Measurements from ENCODE around the gene PHKB.

Gene PHKB

GRCh38 chr16:47713225-47713595, 252.1 kb downstream of the PHKB start:
- H3K27ac ChIP-seq (ENCODE audit: low read depth, low read length), result no peak overlapping the region

DNA sequence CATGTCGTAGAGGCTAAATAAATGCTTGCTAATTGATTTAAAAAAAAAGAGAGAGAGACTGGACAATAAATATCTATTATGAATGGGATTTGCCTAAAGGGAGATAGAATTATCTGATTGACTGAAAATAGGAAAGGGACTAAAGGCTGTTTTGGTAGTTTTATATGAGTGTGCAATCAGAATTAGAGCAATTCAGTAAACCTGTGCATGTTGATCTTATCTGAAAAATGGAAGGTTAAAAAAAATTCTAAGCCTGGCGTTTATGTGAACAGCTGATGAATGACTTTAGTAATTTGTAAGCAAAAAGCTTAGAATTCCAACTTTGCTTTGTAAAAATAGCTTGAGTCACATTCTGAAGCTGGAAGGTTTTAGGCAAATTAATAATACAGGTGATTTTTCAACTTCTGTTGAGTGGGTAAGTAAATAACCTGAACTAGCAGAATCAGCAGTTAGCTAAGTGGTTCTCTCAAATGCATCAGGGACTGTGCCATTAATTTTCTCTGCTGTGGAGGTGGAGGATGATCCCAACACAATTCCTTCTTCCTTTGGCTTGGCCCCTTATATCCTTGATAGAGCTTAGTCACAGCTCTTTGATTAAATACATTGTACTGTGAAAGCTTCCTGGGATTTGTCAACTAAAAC, 254.4 kb downstream of the PHKB start:
- Histone ChIP-seq H3K36me3 (ENCODE audit: control insufficient read depth in 1 of 2, insufficient read depth in 2 of 2, low read length in 2 of 2) (no peaks in the 10 kb centered on the region), H3K9me3 (ENCODE audit: control insufficient read depth in 1 of 2, low read length in 2 of 2) (no peaks in the 10 kb centered on the region), H3K9ac (ENCODE audit: low read depth in 1 of 2, low read length in 2 of 2) (no peak overlapping the region), H3K4me3 (ENCODE audit: low read depth in 1 of 2, low read length in 2 of 2) (no peak overlapping the region), H3K4me1 (ENCODE audit: control insufficient read depth in 1 of 2, insufficient read depth in 2 of 2, low read length in 2 of 2) (no peaks in the 10 kb centered on the region), H3K27me3 (ENCODE audit: control insufficient read depth in 1 of 2, insufficient read depth in 2 of 2, low read length in 2 of 2) (no peaks in the 10 kb centered on the region), H3K27ac (ENCODE audit: low read depth, low read length) (no peak overlapping the region)

More at GRCh38 chr16:47713225-47713595, 252.1 kb downstream of the PHKB start:
- H3K4me1 ChIP-seq (ENCODE audit: control insufficient read depth in 1 of 2, insufficient read depth in 2 of 2, low read length in 2 of 2), result no peaks in the 10 kb centered on the region
- no peaks in the 10 kb centered on the region for H3K36me3 ChIP-seq (ENCODE audit: control insufficient read depth in 1 of 2, insufficient read depth in 2 of 2, low read length in 2 of 2)
- no peaks in the 10 kb centered on the region for H3K27me3 ChIP-seq (ENCODE audit: control insufficient read depth in 1 of 2, insufficient read depth in 2 of 2, low read length in 2 of 2)
- H3K9me3 ChIP-seq (ENCODE audit: control insufficient read depth in 1 of 2, low read length in 2 of 2), result no peaks in the 10 kb centered on the region
- H3K4me3 ChIP-seq (ENCODE audit: low read depth in 1 of 2, low read length in 2 of 2), result no peak overlapping the region
- H3K9ac ChIP-seq (ENCODE audit: low read depth in 1 of 2, low read length in 2 of 2), result no peak overlapping the region

DNA sequence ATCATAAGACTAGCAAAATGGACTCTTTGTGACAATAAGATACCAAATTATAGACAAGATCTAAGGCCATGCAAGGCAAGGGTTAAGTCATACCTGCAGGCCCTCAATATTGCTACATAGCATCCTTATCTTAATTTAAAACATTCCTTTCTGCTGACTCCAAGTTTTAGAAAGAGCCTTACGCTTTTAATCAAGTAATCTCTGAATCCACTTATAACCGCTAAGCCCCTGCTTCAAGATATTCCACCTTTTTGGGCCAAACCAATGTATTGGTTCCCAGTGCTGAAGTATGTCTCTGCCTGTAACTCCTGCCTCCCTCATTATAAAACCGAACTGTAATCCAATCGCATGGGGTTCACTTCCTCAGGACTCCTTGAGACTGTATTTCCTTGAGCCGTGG, 255.4 kb downstream of the PHKB start:
- no peaks in the 10 kb centered on the region for H3K36me3 ChIP-seq (ENCODE audit: control insufficient read depth in 1 of 2, insufficient read depth in 2 of 2, low read length in 2 of 2)
- no peak overlapping the region for H3K9ac ChIP-seq (ENCODE audit: low read depth in 1 of 2, low read length in 2 of 2)
- H3K4me1 ChIP-seq (ENCODE audit: control insufficient read depth in 1 of 2, insufficient read depth in 2 of 2, low read length in 2 of 2), result no peaks in the 10 kb centered on the region
- no peak overlapping the region for H3K4me3 ChIP-seq (ENCODE audit: low read depth in 1 of 2, low read length in 2 of 2)
- no peaks in the 10 kb centered on the region for H3K9me3 ChIP-seq (ENCODE audit: control insufficient read depth in 1 of 2, low read length in 2 of 2)
- H3K27ac ChIP-seq (ENCODE audit: low read depth, low read length), result no peak overlapping the region
- no peaks in the 10 kb centered on the region for H3K27me3 ChIP-seq (ENCODE audit: control insufficient read depth in 1 of 2, insufficient read depth in 2 of 2, low read length in 2 of 2)

GRCh38 chr16:47719713-47720112, 258.6 kb downstream of the PHKB start:
- Histone ChIP-seq H3K4me1 (ENCODE audit: control insufficient read depth in 1 of 2, insufficient read depth in 2 of 2, low read length in 2 of 2) (no peaks in the 10 kb centered on the region), H3K4me3 (ENCODE audit: low read depth in 1 of 2, low read length in 2 of 2) (no peak overlapping the region), H3K36me3 (ENCODE audit: control insufficient read depth in 1 of 2, insufficient read depth in 2 of 2, low read length in 2 of 2) (no peaks in the 10 kb centered on the region), H3K9me3 (ENCODE audit: control insufficient read depth in 1 of 2, low read length in 2 of 2) (no peaks in the 10 kb centered on the region), H3K9ac (ENCODE audit: low read depth in 1 of 2, low read length in 2 of 2) (no peak overlapping the region), H3K27ac (ENCODE audit: low read depth, low read length) (no peak overlapping the region), H3K27me3 (ENCODE audit: control insufficient read depth in 1 of 2, insufficient read depth in 2 of 2, low read length in 2 of 2) (no peaks in the 10 kb centered on the region)

DNA sequence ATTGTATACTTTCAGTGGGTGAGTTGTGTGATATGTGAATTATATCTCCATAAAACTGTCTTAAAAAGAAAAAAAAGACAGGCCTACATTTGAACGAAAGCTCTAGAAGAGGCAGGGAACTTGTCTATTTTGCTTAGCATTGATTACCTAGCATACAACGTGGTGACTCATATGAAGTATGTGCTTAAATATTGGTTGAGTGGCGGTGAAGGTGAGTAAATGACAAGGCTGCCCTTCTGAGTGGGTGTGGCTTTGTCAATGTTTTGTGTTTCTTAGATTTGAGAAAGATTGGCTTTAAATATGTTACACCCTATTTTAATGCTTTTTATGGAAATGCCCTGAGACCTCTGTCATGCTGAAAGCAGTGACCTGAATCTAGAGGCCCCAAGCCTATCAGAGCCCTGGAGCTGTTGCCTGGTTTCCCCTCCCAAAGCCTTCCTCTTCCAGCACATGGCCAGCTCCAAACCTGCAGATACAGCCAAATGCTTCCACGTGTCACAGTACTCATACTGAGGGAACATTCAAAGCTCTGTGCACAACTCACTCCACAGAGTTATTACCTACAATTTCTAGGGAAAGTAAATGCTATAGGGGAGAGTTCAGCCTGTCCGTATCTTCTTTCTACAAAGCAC, 260.0 kb downstream of the PHKB start:
- H3K4me1 ChIP-seq (ENCODE audit: control insufficient read depth in 1 of 2, insufficient read depth in 2 of 2, low read length in 2 of 2), result no peaks in the 10 kb centered on the region
- no peak overlapping the region for H3K9ac ChIP-seq (ENCODE audit: low read depth in 1 of 2, low read length in 2 of 2)
- no peaks in the 10 kb centered on the region for H3K27me3 ChIP-seq (ENCODE audit: control insufficient read depth in 1 of 2, insufficient read depth in 2 of 2, low read length in 2 of 2)
- H3K27ac ChIP-seq (ENCODE audit: low read depth, low read length), result no peak overlapping the region
- H3K36me3 ChIP-seq (ENCODE audit: control insufficient read depth in 1 of 2, insufficient read depth in 2 of 2, low read length in 2 of 2), result no peaks in the 10 kb centered on the region
- H3K4me3 ChIP-seq (ENCODE audit: low read depth in 1 of 2, low read length in 2 of 2), result no peak overlapping the region
- no peaks in the 10 kb centered on the region for H3K9me3 ChIP-seq (ENCODE audit: control insufficient read depth in 1 of 2, low read length in 2 of 2)

DNA sequence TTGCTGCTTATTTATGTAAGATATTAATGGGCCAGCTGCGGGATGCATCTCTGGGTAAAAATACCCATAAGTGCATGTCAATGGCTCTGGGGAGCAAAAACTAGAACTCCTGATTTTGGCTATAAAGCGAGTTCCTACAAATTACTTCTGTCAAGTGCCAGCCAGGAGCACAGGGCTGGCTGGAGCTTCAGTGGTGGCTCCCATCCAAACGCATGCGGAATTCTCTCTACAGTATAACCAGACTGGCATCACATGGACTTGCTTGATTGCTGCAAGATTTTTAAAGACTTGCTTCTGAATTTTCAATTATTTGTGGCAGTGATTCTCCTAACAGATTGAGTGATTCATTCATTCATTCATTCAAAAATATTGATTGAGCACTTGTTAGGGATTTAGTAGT, 260.9 kb downstream of the PHKB start:
- Histone ChIP-seq H3K9me3 (ENCODE audit: control insufficient read depth in 1 of 2, low read length in 2 of 2) (no peaks in the 10 kb centered on the region), H3K4me1 (ENCODE audit: control insufficient read depth in 1 of 2, insufficient read depth in 2 of 2, low read length in 2 of 2) (no peaks in the 10 kb centered on the region), H3K27ac (ENCODE audit: low read depth, low read length) (no peak overlapping the region), H3K9ac (ENCODE audit: low read depth in 1 of 2, low read length in 2 of 2) (no peak overlapping the region), H3K36me3 (ENCODE audit: control insufficient read depth in 1 of 2, insufficient read depth in 2 of 2, low read length in 2 of 2) (no peaks in the 10 kb centered on the region), H3K4me3 (ENCODE audit: low read depth in 1 of 2, low read length in 2 of 2) (no peak overlapping the region), H3K27me3 (ENCODE audit: control insufficient read depth in 1 of 2, insufficient read depth in 2 of 2, low read length in 2 of 2) (no peaks in the 10 kb centered on the region)

- H3K36me3 ChIP-seq (ENCODE audit: control insufficient read depth in 1 of 2, insufficient read depth in 2 of 2, low read length in 2 of 2), result no peaks in the 10 kb centered on the region
- H3K9me3 ChIP-seq (ENCODE audit: control insufficient read depth in 1 of 2, low read length in 2 of 2), result no peaks in the 10 kb centered on the region
- no peak overlapping the region for H3K4me3 ChIP-seq (ENCODE audit: low read depth in 1 of 2, low read length in 2 of 2)
- no peaks in the 10 kb centered on the region for H3K4me1 ChIP-seq (ENCODE audit: control insufficient read depth in 1 of 2, insufficient read depth in 2 of 2, low read length in 2 of 2)
- H3K27me3 ChIP-seq (ENCODE audit: control insufficient read depth in 1 of 2, insufficient read depth in 2 of 2, low read length in 2 of 2), result no peaks in the 10 kb centered on the region
- H3K27ac ChIP-seq (ENCODE audit: low read depth, low read length), result no peak overlapping the region
- no peak overlapping the region for H3K9ac ChIP-seq (ENCODE audit: low read depth in 1 of 2, low read length in 2 of 2)
Measured at GRCh38 chr16:47724115-47724785, 263.1 kb downstream of the PHKB start.

- no peak overlapping the region for H3K4me3 ChIP-seq (ENCODE audit: low read depth in 1 of 2, low read length in 2 of 2)
- H3K27me3 ChIP-seq (ENCODE audit: control insufficient read depth in 1 of 2, insufficient read depth in 2 of 2, low read length in 2 of 2), result no peaks in the 10 kb centered on the region
- no peaks in the 10 kb centered on the region for H3K4me1 ChIP-seq (ENCODE audit: control insufficient read depth in 1 of 2, insufficient read depth in 2 of 2, low read length in 2 of 2)
- H3K9me3 ChIP-seq (ENCODE audit: control insufficient read depth in 1 of 2, low read length in 2 of 2), result no peaks in the 10 kb centered on the region
- H3K9ac ChIP-seq (ENCODE audit: low read depth in 1 of 2, low read length in 2 of 2), result no peak overlapping the region
- H3K27ac ChIP-seq (ENCODE audit: low read depth, low read length), result no peak overlapping the region
- H3K36me3 ChIP-seq (ENCODE audit: control insufficient read depth in 1 of 2, insufficient read depth in 2 of 2, low read length in 2 of 2), result no peaks in the 10 kb centered on the region
Measured at GRCh38 chr16:47725188-47725695, 264.1 kb downstream of the PHKB start.

GRCh38 chr16:47726031-47726675, 265.0 kb downstream of the PHKB start:
- Histone ChIP-seq H3K27me3 (ENCODE audit: control insufficient read depth in 1 of 2, insufficient read depth in 2 of 2, low read length in 2 of 2) (no peaks in the 10 kb centered on the region), H3K9ac (ENCODE audit: low read depth in 1 of 2, low read length in 2 of 2) (no peak overlapping the region), H3K9me3 (ENCODE audit: control insufficient read depth in 1 of 2, low read length in 2 of 2) (no peaks in the 10 kb centered on the region)

DNA sequence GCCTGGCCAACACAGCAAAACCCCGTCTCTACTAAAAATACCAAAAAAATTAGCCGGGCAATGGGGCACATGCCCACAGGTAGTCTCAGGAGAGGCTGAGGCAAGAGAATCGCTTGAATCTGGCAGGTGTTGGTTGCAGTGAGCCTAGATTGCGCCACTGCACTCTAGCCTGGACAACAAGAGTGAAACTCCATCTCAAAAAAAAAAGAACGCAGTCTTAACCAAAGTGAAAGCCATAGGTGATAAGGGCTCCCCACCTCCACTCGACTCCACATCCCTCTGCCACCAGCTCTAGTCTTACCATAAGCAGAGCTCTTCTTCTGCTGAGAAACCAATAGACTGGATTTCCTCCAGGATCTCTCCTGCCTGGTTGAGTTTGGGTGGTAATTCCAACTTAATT, 266.0 kb downstream of the PHKB start:
- Histone ChIP-seq H3K27ac (ENCODE audit: low read depth, low read length) (no peak overlapping the region), H3K9me3 (ENCODE audit: control insufficient read depth in 1 of 2, low read length in 2 of 2) (no peaks in the 10 kb centered on the region), H3K4me3 (ENCODE audit: low read depth in 1 of 2, low read length in 2 of 2) (no peak overlapping the region), H3K4me1 (ENCODE audit: control insufficient read depth in 1 of 2, insufficient read depth in 2 of 2, low read length in 2 of 2) (no peaks in the 10 kb centered on the region), H3K9ac (ENCODE audit: low read depth in 1 of 2, low read length in 2 of 2) (no peak overlapping the region), H3K36me3 (ENCODE audit: control insufficient read depth in 1 of 2, insufficient read depth in 2 of 2, low read length in 2 of 2) (no peaks in the 10 kb centered on the region), H3K27me3 (ENCODE audit: control insufficient read depth in 1 of 2, insufficient read depth in 2 of 2, low read length in 2 of 2) (no peaks in the 10 kb centered on the region)

More at GRCh38 chr16:47726031-47726675, 265.0 kb downstream of the PHKB start:
- Histone ChIP-seq H3K4me3 (ENCODE audit: low read depth in 1 of 2, low read length in 2 of 2) (no peak overlapping the region), H3K36me3 (ENCODE audit: control insufficient read depth in 1 of 2, insufficient read depth in 2 of 2, low read length in 2 of 2) (no peaks in the 10 kb centered on the region), H3K4me1 (ENCODE audit: control insufficient read depth in 1 of 2, insufficient read depth in 2 of 2, low read length in 2 of 2) (no peaks in the 10 kb centered on the region), H3K27ac (ENCODE audit: low read depth, low read length) (no peak overlapping the region)
